Suprapubic skin (tissue), 4 donors: ENCODE data around the gene NEURL3. TPM values are rescaled to one million over a fixed set of nuclear protein-coding genes. Genes with fewer than 3 reads are reported as not detected.

Experiments used
- DNase-seq, 2 donors: peaks; one replicate each; pipeline ENCODE4 v3.0.0-alpha.2; 2019; ENCODE audit warnings: low spot score in 2 of 2
- H3K27ac ChIP-seq: fragments of 200-600 bp; sonication (generic); one replicate; pipeline ENCODE4 v1.5.1; 2019
- H3K27me3 ChIP-seq: fragments of 200-600 bp; sonication (generic); one replicate; pipeline ENCODE4 v1.5.1; 2019
- H3K36me3 ChIP-seq: fragments of 200-600 bp; sonication (generic); one replicate; pipeline ENCODE4 v1.5.1; 2019
- H3K4me1 ChIP-seq: fragments of 200-600 bp; sonication (generic); one replicate; pipeline ENCODE4 v1.5.1; 2019
- H3K4me3 ChIP-seq: fragments of 200-600 bp; sonication (generic); one replicate; pipeline ENCODE4 v1.5.1; 2019; ENCODE audit warnings: mild to moderate bottlenecking
- H3K9me3 ChIP-seq: fragments of 200-600 bp; sonication (generic); one replicate; pipeline ENCODE4 v1.5.1; 2019
- CTCF ChIP-seq, 2 donors: fragments of 200-600 bp in 1 of 2; fragments of 450-650 bp in 1 of 2; sonication (generic) in 1 of 2; IDR thresholded peaks; one replicate each; pipeline ENCODE4 v1.5.1; 2016 to 2019; ENCODE audit warnings: antibody characterized with exemption in 2 of 2, mild to moderate bottlenecking in 1 of 2, moderate library complexity in 1 of 2
- EP300 ChIP-seq: sonication (generic); formaldehyde crosslinking; IDR thresholded peaks from one replicate; pipeline ENCODE4 v1.6.1; 2017; ENCODE audit warnings: antibody characterized with exemption
- POLR2A ChIP-seq, 2 donors: fragments of 450-650 bp; IDR thresholded peaks; one replicate each; pipeline ENCODE4 v1.6.1; 2017; ENCODE audit warnings: antibody characterized with exemption in 2 of 2, mild to moderate bottlenecking in 2 of 2, moderate library complexity in 2 of 2
- POLR2AphosphoS5 ChIP-seq, 3 donors: sonication (generic); formaldehyde crosslinking; IDR thresholded peaks; one replicate each; pipeline ENCODE4 v1.6.1; 2017; ENCODE audit warnings: antibody characterized with exemption in 3 of 3
- WGBS: methylation state at CpG from one replicate; pipeline ENCODE4 v1.1.5; 2018; 5-methylcytosine and 5-hydroxymethylcytosine counted together
- total RNA-seq, 4 donors: library from RNA; depleted of rRNA; stranded (reverse); fragments of >200 nt; gene quantifications; one replicate each; pipeline ENCODE4 v1.1.0, GENCODE V29; 2016

The NEURL3 gene
- total RNA-seq, 4 donors from 2014 or later: 0.52 to 2.6 (median 1.5) TPM

- DNase-seq: no peak
- WGBS: 73% methylated on average over 6 of the region's 6 CpGs
- Histone ChIP-seq H3K4me3 (no peak overlapping the region), H3K4me1 (no peaks in the 10 kb centered on the region), H3K27me3 (peaks cover 3% of the 10 kb centered on the region), H3K36me3 (no peaks in the 10 kb centered on the region), H3K27ac (no peak overlapping the region), H3K9me3 (no peaks in the 10 kb centered on the region)
- TF ChIP-seq POLR2A (IDR thresholded peaks at IDR 0.05) (no peak), EP300 (no peak), POLR2AphosphoS5 (IDR thresholded peaks at IDR 0.05) (no peak), CTCF (IDR thresholded peaks at IDR 0.05) (no peak)
Measured at GRCh38 chr2:96449637-96450036, 55.5 kb downstream of the NEURL3 start.

- H3K27me3 ChIP-seq: peaks cover 3% of the 10 kb centered on the region
- no peaks in the 10 kb centered on the region for H3K4me1 ChIP-seq
- H3K27ac ChIP-seq: no peak overlapping the region
- H3K9me3 ChIP-seq: no peaks in the 10 kb centered on the region
- no peak overlapping the region for H3K4me3 ChIP-seq
- no peak for TF ChIP-seq POLR2AphosphoS5 (IDR thresholded peaks at IDR 0.05)
- TF ChIP-seq POLR2A (IDR thresholded peaks at IDR 0.05): no peak
- no peak for TF ChIP-seq EP300
- TF ChIP-seq CTCF (IDR thresholded peaks at IDR 0.05): no peak
- H3K36me3 ChIP-seq: no peaks in the 10 kb centered on the region
- no peak for DNase-seq
- WGBS: 88% methylated on average over 2 of the region's 2 CpGs
Measured at GRCh38 chr2:96449174-96449573, 56.0 kb downstream of the NEURL3 start.

- Histone ChIP-seq H3K27me3 (peaks cover 3% of the 10 kb centered on the region), H3K36me3 (no peaks in the 10 kb centered on the region), H3K4me3 (no peak overlapping the region), H3K9me3 (no peaks in the 10 kb centered on the region), H3K27ac (no peak overlapping the region), H3K4me1 (no peaks in the 10 kb centered on the region)
- DNase-seq: no peak
- TF ChIP-seq CTCF (IDR thresholded peaks at IDR 0.05): no peak
Measured at GRCh38 chr2:96447726-96448125, 57.4 kb downstream of the NEURL3 start.

Other genes starting within 250 kb of the NEURL3 start
- 10 to 100 TPM; 39.3 to 66.5 (median 53.9) TPM for gene TMEM127, start 239.4 kb downstream of the NEURL3 start, total RNA-seq
- gene CIAO1, start 239.1 kb downstream of the NEURL3 start, total RNA-seq: 100 to 1,000 TPM; 107 to 143 (median 110) TPM
- 100 to 1,000 TPM in 3 of 4 donors, 10 to 100 TPM in 1; 75.8 to 150 (median 110) TPM for gene SNRNP200, start 199.8 kb downstream of the NEURL3 start, total RNA-seq
- 1 to 10 TPM in 3 of 4 donors, under 1 TPM in 1; 0.86 to 2.6 (median 2.2) TPM for gene ITPRIPL1, start 180.0 kb downstream of the NEURL3 start, total RNA-seq
- gene NCAPH, start 169.6 kb downstream of the NEURL3 start, total RNA-seq: 1 to 10 TPM; 1.7 to 3.9 (median 2.6) TPM
- gene ARID5A, start 31.4 kb upstream of the NEURL3 start, total RNA-seq: 10 to 100 TPM; 11.4 to 22.4 (median 15.0) TPM
- gene KANSL3, start 133.0 kb upstream of the NEURL3 start, total RNA-seq: 10 to 100 TPM; 29.3 to 70.5 (median 37.4) TPM
- gene FER1L5, start 137.4 kb upstream of the NEURL3 start, total RNA-seq: not detected
- gene LMAN2L, start 234.7 kb upstream of the NEURL3 start, total RNA-seq: 10 to 100 TPM; 11.9 to 18.3 (median 16.4) TPM